Large intestine (tissue), 3 donors: ENCODE data around the gene FAM210A. TPM values are rescaled to one million over a fixed set of nuclear protein-coding genes. Genes with fewer than 3 reads are reported as not detected.

Source experiments
- DNase-seq, 2 donors: peaks; one replicate each; pipeline versions ENCODE4 v3.0.0 to v3.0.0-alpha.2; 2013
- H3K27ac ChIP-seq: one replicate; pipeline ENCODE4 v1.5.1; 2013; ENCODE audit warnings: low read length
- H3K27me3 ChIP-seq: 2 replicates; pipeline ENCODE4 v1.6.1; 2013; ENCODE audit warnings: low read length; ENCODE audit not compliant: control insufficient read depth, insufficient read depth
- H3K36me3 ChIP-seq: 2 replicates; pipeline ENCODE4 v1.6.1; 2013; ENCODE audit warnings: low read length; ENCODE audit not compliant: control insufficient read depth, insufficient read depth
- H3K4me1 ChIP-seq: one replicate; pipeline ENCODE4 v1.6.1; 2013; ENCODE audit warnings: low read length; ENCODE audit not compliant: control insufficient read depth, insufficient read depth
- H3K4me3 ChIP-seq: one replicate; pipeline ENCODE4 v1.5.1; 2013; ENCODE audit warnings: low read length
- H3K9me3 ChIP-seq: one replicate; pipeline ENCODE4 v1.6.1; 2013; ENCODE audit warnings: mild to moderate bottlenecking, low read depth, low read length, moderate library complexity; ENCODE audit not compliant: control insufficient read depth
- WGBS: methylation state at CpG from one replicate; pipeline ENCODE4 v1.1.5; 2013; ENCODE audit warnings: low lambda C conversion rate; ENCODE audit not compliant: insufficient coverage; 5-methylcytosine and 5-hydroxymethylcytosine counted together
- polyA plus RNA-seq: library from polyadenylated mRNA; unstranded; fragments of 120-200 nt; gene quantifications from one replicate; pipeline ENCODE4 v1.2.1, GENCODE V29; 2013

The FAM210A gene
- polyA plus RNA-seq, 1 donor = 16.7 TPM

DNA sequence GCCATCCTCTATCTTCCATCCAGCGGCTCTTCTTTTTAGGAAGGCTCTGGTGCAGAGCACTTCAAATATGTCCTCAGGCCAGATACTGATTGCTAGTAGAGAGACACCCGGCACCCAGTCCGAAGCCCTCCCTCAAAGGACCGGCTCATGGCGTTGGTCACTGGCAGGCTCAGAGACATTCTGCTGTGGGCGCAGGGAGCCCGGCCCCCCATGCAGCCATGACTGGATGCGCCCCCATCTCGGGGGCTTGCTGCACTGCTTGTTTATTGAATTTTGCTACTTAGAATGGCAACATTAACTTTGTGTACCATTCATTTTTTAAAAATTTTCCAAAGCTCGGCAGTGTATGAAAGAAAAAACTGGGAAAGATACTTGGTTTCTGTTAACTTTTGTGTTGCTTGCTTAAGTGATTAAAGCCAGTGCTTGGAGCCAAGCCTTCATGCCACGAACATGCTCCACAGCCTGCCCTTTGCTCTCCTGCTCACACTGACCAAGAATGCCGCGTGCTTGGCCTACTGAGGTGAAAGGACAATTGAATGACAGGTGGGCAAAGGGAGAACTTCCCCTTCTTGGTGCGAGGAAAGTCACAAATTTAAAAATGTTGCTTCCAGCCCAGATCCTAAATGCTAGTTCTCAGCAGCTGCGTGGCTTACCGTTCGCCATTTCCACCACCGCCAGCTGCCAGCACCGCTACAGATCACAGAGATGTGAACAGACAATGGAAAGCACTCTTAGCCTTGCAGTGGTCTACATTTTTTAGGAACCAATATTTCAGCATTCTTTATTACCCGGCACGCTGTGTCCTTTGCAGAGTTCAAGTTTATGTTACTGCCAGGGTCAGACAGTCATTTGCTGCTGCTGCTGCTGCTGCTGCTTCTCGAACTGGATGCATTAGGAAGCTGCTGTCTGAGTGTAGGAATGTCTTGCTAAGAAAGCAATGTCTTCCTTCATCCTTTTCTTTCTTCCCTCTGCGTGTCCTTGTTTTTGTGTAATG, 76.7 kb downstream of the FAM210A start:
- no peaks in the 10 kb centered on the region for H3K36me3 ChIP-seq
- no peak for DNase-seq
- WGBS = 100% methylated on average over 1 of the region's 23 CpGs
- H3K27me3 ChIP-seq = peaks cover 8% of the 10 kb centered on the region
- H3K27ac ChIP-seq = no peak overlapping the region
- no peaks in the 10 kb centered on the region for H3K4me1 ChIP-seq
- no peak overlapping the region for H3K4me3 ChIP-seq
- H3K9me3 ChIP-seq = no peaks in the 10 kb centered on the region

GRCh38 chr18:13647761-13648160, 78.6 kb downstream of the FAM210A start:
- no peak for DNase-seq
- no peaks in the 10 kb centered on the region for H3K9me3 ChIP-seq
- WGBS = no CpG with 5 or more reads among the region's 4 CpGs
- H3K36me3 ChIP-seq = no peaks in the 10 kb centered on the region
- no peak overlapping the region for H3K27ac ChIP-seq
- no peak overlapping the region for H3K4me3 ChIP-seq
- no peaks in the 10 kb centered on the region for H3K4me1 ChIP-seq
- no peaks in the 10 kb centered on the region for H3K27me3 ChIP-seq

GRCh38 chr18:13646633-13647032, 79.7 kb downstream of the FAM210A start:
- Histone ChIP-seq H3K4me3 (no peak overlapping the region), H3K9me3 (no peaks in the 10 kb centered on the region), H3K27ac (no peak overlapping the region), H3K4me1 (no peaks in the 10 kb centered on the region), H3K36me3 (no peaks in the 10 kb centered on the region), H3K27me3 (peaks cover 8% of the 10 kb centered on the region)
- no peak for DNase-seq
- WGBS = no CpG with 5 or more reads among the region's 4 CpGs

- Histone ChIP-seq H3K36me3 (no peaks in the 10 kb centered on the region), H3K9me3 (no peaks in the 10 kb centered on the region)
- no CpG with 5 or more reads among the region's 16 CpGs for WGBS
Observed at GRCh38 chr18:13645093-13645492, 81.3 kb downstream of the FAM210A start.

DNA sequence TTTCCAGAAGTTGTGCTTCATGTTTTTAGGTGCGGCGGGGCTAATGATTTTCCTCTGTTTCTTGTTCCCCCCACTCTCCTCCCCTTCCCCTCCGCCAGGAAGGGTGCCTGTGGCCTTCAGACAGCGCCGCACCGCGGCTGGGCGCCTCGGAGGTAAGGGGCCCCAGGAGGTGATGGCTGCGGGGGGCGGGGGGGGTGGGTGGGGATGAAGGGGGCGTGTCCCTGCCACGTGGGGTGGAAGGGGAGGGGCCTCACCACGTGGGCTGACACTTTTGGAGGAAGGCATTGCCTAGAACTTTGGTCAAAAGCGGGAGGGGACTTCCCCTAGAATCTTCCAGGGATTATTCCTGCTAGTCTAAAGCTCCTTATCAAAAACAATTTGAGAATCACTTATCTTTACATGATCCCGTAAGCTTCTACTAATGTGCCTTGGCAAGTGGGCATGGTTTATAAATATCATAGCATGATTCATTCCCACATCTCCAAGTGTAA, 83.1 kb downstream of the FAM210A start:
- H3K27me3 ChIP-seq = peaks cover 15% of the 10 kb centered on the region
- H3K9me3 ChIP-seq = no peaks in the 10 kb centered on the region
- WGBS = 50% methylated on average over 1 of the region's 16 CpGs
- H3K27ac ChIP-seq = no peak overlapping the region
- no peaks in the 10 kb centered on the region for H3K4me1 ChIP-seq
- H3K4me3 ChIP-seq = no peak overlapping the region
- no peak for DNase-seq
- H3K36me3 ChIP-seq = no peaks in the 10 kb centered on the region

More at GRCh38 chr18:13645093-13645492, 81.3 kb downstream of the FAM210A start:
- no peak for DNase-seq
- no peaks in the 10 kb centered on the region for H3K4me1 ChIP-seq
- H3K27ac ChIP-seq = no peak overlapping the region
- H3K27me3 ChIP-seq = peaks cover 13% of the 10 kb centered on the region
- no peak overlapping the region for H3K4me3 ChIP-seq

DNA sequence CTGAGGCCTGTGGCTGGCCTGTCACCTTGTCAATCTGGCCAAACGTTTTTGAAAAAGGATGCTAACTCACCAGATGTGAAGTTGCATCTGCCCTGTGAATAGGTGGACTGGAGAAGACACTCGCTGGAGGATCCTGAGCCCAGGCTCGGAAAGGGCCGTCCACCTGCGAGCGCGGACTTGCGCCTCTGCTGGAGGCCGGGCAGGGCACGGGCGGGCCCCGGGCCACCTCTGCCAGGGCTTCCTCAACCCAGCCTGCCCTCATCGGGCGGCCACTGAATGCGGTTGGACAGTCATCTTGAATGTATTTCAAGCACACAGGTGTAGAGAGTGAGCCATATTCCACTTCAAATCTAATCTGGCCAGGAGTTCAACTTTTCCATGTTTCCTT, 83.9 kb downstream of the FAM210A start:
- Histone ChIP-seq H3K4me3 (no peak overlapping the region), H3K27me3 (peaks cover 15% of the 10 kb centered on the region), H3K4me1 (no peaks in the 10 kb centered on the region), H3K36me3 (no peaks in the 10 kb centered on the region), H3K9me3 (no peaks in the 10 kb centered on the region), H3K27ac (no peak overlapping the region)
- WGBS = no CpG with 5 or more reads among the region's 15 CpGs
- no peak for DNase-seq

- Histone ChIP-seq H3K27me3 (peaks cover 15% of the 10 kb centered on the region), H3K4me1 (no peaks in the 10 kb centered on the region), H3K27ac (no peak overlapping the region), H3K36me3 (no peaks in the 10 kb centered on the region), H3K4me3 (peak overlapping the region; percentile 21), H3K9me3 (no peaks in the 10 kb centered on the region)
- no CpG with 5 or more reads among the region's 84 CpGs for whole genome bisulfite sequencing
- peak; percentile 23 to 43 for DNase-seq
Observed at GRCh38 chr18:13641551-13642439, 84.6 kb downstream of the FAM210A start.

GRCh38 chr18:13640266-13640860, 86.0 kb downstream of the FAM210A start:
- H3K27me3 ChIP-seq = peaks cover 15% of the 10 kb centered on the region
- no peak overlapping the region for H3K4me3 ChIP-seq
- no peaks in the 10 kb centered on the region for H3K9me3 ChIP-seq
- no peak overlapping the region for H3K27ac ChIP-seq
- no peak for DNase-seq
- H3K4me1 ChIP-seq = no peaks in the 10 kb centered on the region
- no peaks in the 10 kb centered on the region for H3K36me3 ChIP-seq
- no CpG with 5 or more reads among the region's 10 CpGs for whole genome bisulfite sequencing

DNA sequence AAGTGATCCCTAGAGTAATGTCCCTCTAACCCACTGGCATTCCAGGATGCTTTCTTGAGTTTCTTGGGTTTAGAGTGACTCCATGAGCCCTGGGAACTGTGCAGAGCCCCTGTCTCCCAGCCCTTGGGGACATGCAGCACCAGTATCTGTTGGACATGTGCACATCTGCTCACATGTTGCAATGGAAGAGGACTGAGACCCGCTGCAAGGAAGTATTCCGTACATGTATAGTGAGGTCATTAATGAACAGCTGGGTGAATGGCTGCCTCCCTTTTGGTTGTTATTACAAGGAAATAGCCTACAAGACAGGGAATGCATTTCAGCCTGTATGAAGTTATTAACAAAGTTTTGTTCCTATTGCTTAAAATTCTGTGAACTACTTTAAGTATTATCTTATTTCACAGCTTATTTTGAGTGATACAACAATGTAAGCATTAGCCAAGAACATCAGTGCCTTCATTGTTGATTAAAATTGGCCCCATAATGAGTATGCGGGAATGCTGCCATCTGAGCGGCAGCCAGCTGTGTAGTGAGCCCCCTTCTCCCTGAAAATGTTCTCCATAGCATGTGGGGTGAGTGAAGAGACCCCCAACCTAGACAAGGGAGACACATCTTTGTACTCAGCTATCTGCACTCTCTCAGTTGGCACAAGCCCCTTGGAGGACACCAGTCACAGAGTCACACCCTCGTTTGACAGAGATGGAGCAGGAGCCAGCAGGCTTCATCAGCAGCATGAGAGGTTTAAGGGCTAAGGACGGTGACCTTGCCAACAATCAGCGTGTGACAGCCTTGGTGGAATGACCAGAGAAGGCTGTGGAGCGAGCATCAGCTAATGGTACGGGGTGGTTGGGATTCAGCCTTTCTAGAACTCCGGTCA, 87.4 kb downstream of the FAM210A start:
- Histone ChIP-seq H3K4me1 (no peaks in the 10 kb centered on the region), H3K9me3 (no peaks in the 10 kb centered on the region), H3K36me3 (no peaks in the 10 kb centered on the region), H3K27ac (no peak overlapping the region), H3K27me3 (peaks cover 15% of the 10 kb centered on the region), H3K4me3 (no peak overlapping the region)
- DNase-seq = no peak
- no CpG with 5 or more reads among the region's 10 CpGs for WGBS
